ENCODE results near the gene ATP7A. TPM values are rescaled to one million over a fixed set of nuclear protein-coding genes. Genes with fewer than 3 reads are reported as not detected.

ATP7A gene
- total and polyA plus RNA-seq, 2 experiments from 2014 or later, result 3.7 to 13.0 TPM

GRCh38 chrX:77946571-77946970 lies 36.1 kb downstream of the ATP7A start:
- Histone ChIP-seq H3K36me3 (replicated peaks; ENCODE audit: insufficient read depth, low read depth) (no peaks in the 10 kb centered on the region), H3K4me2 (no peak overlapping the region), H2AFZ (no peak overlapping the region), H4K20me1 (ENCODE audit: insufficient read depth, poor library complexity, severe bottlenecking) (no peaks in the 10 kb centered on the region), H3K27me3 (no peaks in the 10 kb centered on the region), H3K9me2 (replicated peaks; ENCODE audit: insufficient read depth) (no peaks in the 10 kb centered on the region), H3K27ac (no peak overlapping the region), H3K4me3 (no peak overlapping the region), H3K9me3 (ENCODE audit: low read depth) (no peaks in the 10 kb centered on the region), H3K4me1 (ENCODE audit: insufficient read depth) (no peaks in the 10 kb centered on the region), H3K79me2 (no peaks in the 10 kb centered on the region)
- TF ChIP-seq CTCF (IDR thresholded peaks at IDR 0.05; ENCODE audit: poor library complexity), result no peak
- no peak for TF ChIP-seq EZH2 (IDR thresholded peaks at IDR 0.05; ENCODE audit: borderline replicate concordance)
- TF ChIP-seq EZH2phosphoT487 (IDR thresholded peaks at IDR 0.05; ENCODE audit: low read depth, severe bottlenecking, unreplicated experiment), result no peak
- 95% methylated on average over 2 of the region's 2 CpGs for WGBS (ENCODE audit: low lambda C conversion rate, missing lambda C conversion rate)
- no peak for DNase-seq (ENCODE audit: low spot score)

GRCh38 chrX:77949840-77950239 lies 39.3 kb downstream of the ATP7A start:
- H3K4me1 ChIP-seq (ENCODE audit: insufficient read depth), result no peaks in the 10 kb centered on the region
- WGBS (ENCODE audit: low lambda C conversion rate, missing lambda C conversion rate), result 70% methylated on average over 2 of the region's 2 CpGs
- no peak overlapping the region for H3K4me2 ChIP-seq
- TF ChIP-seq CTCF (IDR thresholded peaks at IDR 0.05; ENCODE audit: poor library complexity), result no peak
- TF ChIP-seq EZH2phosphoT487 (IDR thresholded peaks at IDR 0.05; ENCODE audit: low read depth, severe bottlenecking, unreplicated experiment), result no peak
- no peak for TF ChIP-seq EZH2 (IDR thresholded peaks at IDR 0.05; ENCODE audit: borderline replicate concordance)
- H3K79me2 ChIP-seq, result no peaks in the 10 kb centered on the region
- H3K9me2 ChIP-seq (replicated peaks; ENCODE audit: insufficient read depth), result no peaks in the 10 kb centered on the region
- no peak for DNase-seq (ENCODE audit: low spot score)
- no peaks in the 10 kb centered on the region for H3K36me3 ChIP-seq (replicated peaks; ENCODE audit: insufficient read depth, low read depth)
- H2AFZ ChIP-seq, result no peak overlapping the region
- H3K4me3 ChIP-seq, result no peak overlapping the region
- H3K9me3 ChIP-seq (ENCODE audit: low read depth), result no peaks in the 10 kb centered on the region
- no peak overlapping the region for H3K27ac ChIP-seq
- H3K27me3 ChIP-seq, result no peaks in the 10 kb centered on the region
- no peaks in the 10 kb centered on the region for H4K20me1 ChIP-seq (ENCODE audit: insufficient read depth, poor library complexity, severe bottlenecking)

GRCh38 chrX:77952173-77952572 lies 41.7 kb downstream of the ATP7A start:
- H2AFZ ChIP-seq, result no peak overlapping the region
- DNase-seq (ENCODE audit: low spot score), result no peak
- no peak overlapping the region for H3K4me3 ChIP-seq
- H3K4me1 ChIP-seq (ENCODE audit: insufficient read depth), result no peaks in the 10 kb centered on the region
- H3K36me3 ChIP-seq (replicated peaks; ENCODE audit: insufficient read depth, low read depth), result no peaks in the 10 kb centered on the region
- TF ChIP-seq EZH2 (IDR thresholded peaks at IDR 0.05; ENCODE audit: borderline replicate concordance) (no peak), CTCF (IDR thresholded peaks at IDR 0.05; ENCODE audit: poor library complexity) (no peak), EZH2phosphoT487 (IDR thresholded peaks at IDR 0.05; ENCODE audit: low read depth, severe bottlenecking, unreplicated experiment) (no peak)
- no peaks in the 10 kb centered on the region for H3K9me3 ChIP-seq (ENCODE audit: low read depth)
- H3K4me2 ChIP-seq, result no peak overlapping the region
- no peak overlapping the region for H3K27ac ChIP-seq
- H3K79me2 ChIP-seq, result no peaks in the 10 kb centered on the region
- no peaks in the 10 kb centered on the region for H4K20me1 ChIP-seq (ENCODE audit: insufficient read depth, poor library complexity, severe bottlenecking)
- 84% methylated on average over 1 of the region's 1 CpG for WGBS (ENCODE audit: low lambda C conversion rate, missing lambda C conversion rate)
- no peaks in the 10 kb centered on the region for H3K9me2 ChIP-seq (replicated peaks; ENCODE audit: insufficient read depth)
- no peaks in the 10 kb centered on the region for H3K27me3 ChIP-seq

GRCh38 chrX:77953302-77953701 lies 42.8 kb downstream of the ATP7A start:
- Histone ChIP-seq H3K4me1 (ENCODE audit: insufficient read depth) (no peaks in the 10 kb centered on the region), H3K4me2 (no peak overlapping the region), H3K9me2 (replicated peaks; ENCODE audit: insufficient read depth) (no peaks in the 10 kb centered on the region), H3K9me3 (ENCODE audit: low read depth) (no peaks in the 10 kb centered on the region), H3K79me2 (no peaks in the 10 kb centered on the region), H3K4me3 (no peak overlapping the region), H4K20me1 (ENCODE audit: insufficient read depth, poor library complexity, severe bottlenecking) (no peaks in the 10 kb centered on the region), H2AFZ (no peak overlapping the region), H3K27ac (no peak overlapping the region), H3K36me3 (replicated peaks; ENCODE audit: insufficient read depth, low read depth) (no peaks in the 10 kb centered on the region), H3K27me3 (no peaks in the 10 kb centered on the region)
- WGBS (ENCODE audit: low lambda C conversion rate, missing lambda C conversion rate), result 73% methylated on average over 1 of the region's 1 CpG
- no peak for TF ChIP-seq EZH2 (IDR thresholded peaks at IDR 0.05; ENCODE audit: borderline replicate concordance)
- no peak for TF ChIP-seq EZH2phosphoT487 (IDR thresholded peaks at IDR 0.05; ENCODE audit: low read depth, severe bottlenecking, unreplicated experiment)
- TF ChIP-seq CTCF (IDR thresholded peaks at IDR 0.05; ENCODE audit: poor library complexity), result no peak
- no peak for DNase-seq (ENCODE audit: low spot score)

All from hepatocyte (in vitro differentiated cells).